Pancreas (tissue), 10 donors: ENCODE results near the gene ZCCHC14. TPM values are rescaled to one million over a fixed set of nuclear protein-coding genes. Genes with fewer than 3 reads are reported as not detected.
"Not testable (repeated sequence)": the region's sequence is repeated elsewhere in the genome, so short reads cannot be mapped to it uniquely, and the experiment has no call there.

ENCODE experiments used
- ATAC-seq, 4 donors: fragments of 200-7000 bp; cut with Tn5 transposase; one replicate each; pipeline versions ENCODE4 v1.8.0 to v1.9.1; 2020; ENCODE audit warnings: mild to moderate bottlenecking in 4 of 4, moderate library complexity in 4 of 4
- DNase-seq, 6 donors: peaks; one replicate each; pipeline ENCODE4 v3.0.0-alpha.2; 2020
- FAIRE-seq: peaks from 2 replicates; lab custom pipeline; 2012; peaks lifted over from hg19 to GRCh38; lab: Jason Lieb, UNC
- H3K27ac ChIP-seq, 4 donors: fragments of 200-600 bp; sonication (generic); 1 replicate in 3 of 4; 2 replicates in 1 of 4; pipeline versions ENCODE4 v1.5.0 to v1.8.0; 2020
- H3K27me3 ChIP-seq, 4 donors: fragments of 200-600 bp; one replicate each; pipeline ENCODE4 v1.8.0; 2021
- H3K36me3 ChIP-seq, 3 donors: fragments of 200-600 bp; sonication (generic) in 1 of 3; one replicate each; pipeline versions ENCODE4 v1.5.0 to v1.8.0; 2020 to 2021
- H3K4me1 ChIP-seq, 3 donors: fragments of 200-600 bp; one replicate each; pipeline ENCODE4 v1.8.0; 2021
- H3K4me3 ChIP-seq, 4 donors: fragments of 200-600 bp; sonication (generic) in 2 of 4; one replicate each; pipeline versions ENCODE4 v1.5.0 to v1.8.0; 2020 to 2021
- H3K9me3 ChIP-seq, 4 donors: fragments of 200-600 bp; one replicate each; pipeline ENCODE4 v1.8.0; 2021
- CTCF ChIP-seq, 4 donors: fragments of 200-600 bp; sonication (generic) in 3 of 4; IDR thresholded peaks; one replicate each; pipeline versions ENCODE4 v1.5.0 to v1.8.0; 2021; ENCODE audit warnings: antibody characterized with exemption in 4 of 4
- WGBS, 2 donors: extraction: QIAGEN DNeasy Blood & Tissue Kit; methylation state at CpG; one replicate each; pipeline ENCODE4 v1.1.7; 2013; 5-methylcytosine and 5-hydroxymethylcytosine counted together
- intact Hi-C, 3 donors: fragments of 100-400 bp; cut with DNase I; formaldehyde crosslinking; loops; one replicate each; pipeline versions ENCODE4 v1.11.1 to v1.14.2; 2022
- polyA plus RNA-seq, 2 donors: library from polyadenylated mRNA; stranded (reverse); fragments of 200-250 nt; gene quantifications; one replicate each; pipeline ENCODE4 v1.2.3, GENCODE V29; 2013
- total RNA-seq, 6 donors: library from RNA; stranded (reverse); fragmentation: NEBNext Ultra II Directional in 4 of 6; extraction: Animal tissue kit (Norgen Biotek cat#: 25700) in 4 of 6; gene quantifications; one replicate each; pipeline versions ENCODE4 v1.2.1 to v1.2.4, GENCODE V29; 2021 to 2023
- donor health status: healthy with polysubstance abuse.
- donor health status: DM: no; HTN: no; CAD: no; lungs with moderate emphysema.
- donor health status: DM: no; HTN: no; CAD: no.
- donor health status: control.
- donor health status: control.
- donor health status: Bipolar disorder and iron deficiency.
- donor health status: DM: yes; HTN: yes; CAD: no.
- donor health status: DM: no; HTN: no; CAD: no.
- donor health status: DM: no; HTN: no; CAD: no.
- donor health status: DM: yes; HTN: yes; CAD: no.

The ZCCHC14 gene
- total and polyA plus RNA-seq, 8 donors = 10.7 to 20.0 (median 12.8) TPM

GRCh38 chr16:87391950-87392820, 100.6 kb downstream of the ZCCHC14 start, which contains the start of gene MAP1LC3B:
Gene MAP1LC3B, plus strand, starts transcription at chr16:87392336. Its CDS starts 92 bp downstream, at chr16:87392428.
- intact Hi-C loops = no loop called here
- DNase-seq (peak; percentile 93 to 100 (median 99)), FAIRE-seq (no peak), ATAC-seq (peak; percentile 76 to 87 (median 84))
- no peak for TF ChIP-seq CTCF (IDR thresholded peaks at IDR 0.05)
- Histone ChIP-seq H3K27ac (peak within 1 kb of the TSS; percentile 94 to 98 (median 97)), H3K4me1 (peaks cover 23 to 49% (median 27%) of the 10 kb centered on the region in 3 donors), H3K4me3 (peak within 1 kb of the TSS; percentile 53 to 78 (median 70)), H3K27me3 (no peaks in the 10 kb centered on the region), H3K9me3 (no peaks in the 10 kb centered on the region), H3K36me3 (no peaks in the 10 kb centered on the region)
- WGBS, 2 donors = 0 to 1% methylated on average over 54 to 113 of the region's 113 CpGs

- Histone ChIP-seq H3K27me3 (no peaks in the 10 kb centered on the region), H3K9me3 (no peaks in the 10 kb centered on the region), H3K4me1 (peaks cover 23 to 52% (median 27%) of the 10 kb centered on the region in 3 donors), H3K36me3 (no peaks in the 10 kb centered on the region), H3K4me3 (peak overlapping the region; percentile 40 to 78 (median 65)), H3K27ac (peak overlapping the region; percentile 94 to 98 (median 97))
- intact Hi-C loops = no loop called here
- peak in 3 of 4 donors; percentile 9 to 19 (median 12) for ATAC-seq
- peak in 5 of 6 donors; percentile 62 to 85 (median 68) for DNase-seq
- FAIRE-seq = no peak
- WGBS, 2 donors = 8% methylated on average over 37 to 44 of the region's 44 CpGs
- TF ChIP-seq CTCF (IDR thresholded peaks at IDR 0.05) = no peak
Measured at GRCh38 chr16:87391324-87391949, 101.4 kb downstream of the ZCCHC14 start.

GRCh38 chr16:87390641-87391323, 102.0 kb downstream of the ZCCHC14 start:
- no peak for TF ChIP-seq CTCF (IDR thresholded peaks at IDR 0.05)
- Histone ChIP-seq H3K4me3 (peak overlapping the region in 1 of 4 donors; percentile 74), H3K4me1 (peaks cover 23 to 52% (median 27%) of the 10 kb centered on the region in 3 donors), H3K27me3 (no peaks in the 10 kb centered on the region), H3K27ac (peak overlapping the region; percentile 94 to 98 (median 97)), H3K9me3 (no peaks in the 10 kb centered on the region), H3K36me3 (no peaks in the 10 kb centered on the region)
- no peak for DNase-seq
- WGBS, 2 donors = 95 to 96% methylated on average over 24 of the region's 24 CpGs
- FAIRE-seq = no peak
- intact Hi-C loops = no loop called here
- no peak for ATAC-seq

GRCh38 chr16:87389914-87390313, 102.9 kb downstream of the ZCCHC14 start:
- peaks cover 23 to 51% (median 27%) of the 10 kb centered on the region in 3 donors for H3K4me1 ChIP-seq
- 82 to 95% methylated on average over 9 of the region's 9 CpGs for WGBS, 2 donors
- intact Hi-C loops = loop anchor here in 1 of 3 donors (10.0 kb wide), 1 partner anchor 65 kb away; no protein-coding TSS in a partner anchor
- peak overlapping the region in 3 of 4 donors; percentile 60 to 97 (median 93) for H3K27ac ChIP-seq
- not testable (repeated sequence) for H3K9me3 ChIP-seq, H3K36me3 ChIP-seq, H3K27me3 ChIP-seq, DNase-seq, FAIRE-seq, H3K4me3 ChIP-seq, ATAC-seq
